Omental fat pad (tissue), 4 donors: ENCODE measurements around the gene UBE2D2. TPM values are rescaled to one million over a fixed set of nuclear protein-coding genes. Genes with fewer than 3 reads are reported as not detected.
A peak's percentile ranks its signal among the peaks of the same experiment; 100 is the strongest.

Source experiments
- ATAC-seq: fragments of 150-250 bp; one replicate; pipeline ENCODE4 v1.9.1; 2016; ENCODE audit warnings: mild to moderate bottlenecking, moderate library complexity; ENCODE audit not compliant: low FRiP score
- DNase-seq: peaks from one replicate; pipeline ENCODE4 v3.0.0-alpha.2; 2019; ENCODE audit warnings: low spot score
- total RNA-seq, 4 donors: library from RNA; depleted of rRNA; stranded (reverse); fragments of >200 nt; gene quantifications; one replicate each; pipeline ENCODE4 v1.1.0, GENCODE V29; 2016
- TF ChIP-seq, protein P1 (sequence below), 3 donors: fragments of 450-650 bp; IDR thresholded peaks; one replicate each; pipeline ENCODE4 v1.5.1; 2016 to 2017; ENCODE audit warnings: antibody characterized with exemption in 3 of 3, mild to moderate bottlenecking in 3 of 3, moderate library complexity in 2 of 3

UBE2D2 gene
- total RNA-seq, 4 donors from 2014 or later: 50.4 to 76.9 (median 70.4) TPM

DNA sequence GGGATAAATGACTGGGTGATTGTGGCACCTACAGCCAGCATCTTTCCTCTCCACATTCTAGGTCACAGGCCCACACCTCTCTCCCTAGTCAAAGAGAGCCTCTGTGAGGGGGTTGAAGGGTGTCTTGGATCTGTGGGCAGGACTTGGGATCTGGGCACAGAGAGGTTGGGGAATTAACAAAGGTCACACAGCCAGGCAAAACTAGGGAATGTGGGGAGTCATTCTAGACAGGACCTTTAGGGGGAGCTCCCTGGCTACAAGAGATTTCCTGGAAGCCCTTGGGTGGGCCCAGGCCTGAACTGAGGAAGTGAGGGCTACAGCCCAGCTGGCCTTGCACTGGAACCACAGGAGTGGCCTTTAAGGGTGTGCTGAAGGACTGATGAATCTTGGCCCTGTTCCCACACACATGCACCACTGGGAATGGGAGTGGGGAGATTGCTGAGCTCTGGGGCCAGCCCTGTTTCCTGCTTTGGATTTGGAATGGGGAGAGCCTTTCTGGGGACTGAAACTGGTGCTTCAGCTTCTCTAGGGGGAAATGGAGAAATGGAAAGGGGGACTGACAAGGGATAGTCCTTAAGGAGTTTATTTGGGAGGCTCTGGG lies 74.6 kb downstream of the UBE2D2 start:
- ATAC-seq: peak; percentile 17
- DNase-seq: no peak
- TF ChIP-seq, protein P1, sequence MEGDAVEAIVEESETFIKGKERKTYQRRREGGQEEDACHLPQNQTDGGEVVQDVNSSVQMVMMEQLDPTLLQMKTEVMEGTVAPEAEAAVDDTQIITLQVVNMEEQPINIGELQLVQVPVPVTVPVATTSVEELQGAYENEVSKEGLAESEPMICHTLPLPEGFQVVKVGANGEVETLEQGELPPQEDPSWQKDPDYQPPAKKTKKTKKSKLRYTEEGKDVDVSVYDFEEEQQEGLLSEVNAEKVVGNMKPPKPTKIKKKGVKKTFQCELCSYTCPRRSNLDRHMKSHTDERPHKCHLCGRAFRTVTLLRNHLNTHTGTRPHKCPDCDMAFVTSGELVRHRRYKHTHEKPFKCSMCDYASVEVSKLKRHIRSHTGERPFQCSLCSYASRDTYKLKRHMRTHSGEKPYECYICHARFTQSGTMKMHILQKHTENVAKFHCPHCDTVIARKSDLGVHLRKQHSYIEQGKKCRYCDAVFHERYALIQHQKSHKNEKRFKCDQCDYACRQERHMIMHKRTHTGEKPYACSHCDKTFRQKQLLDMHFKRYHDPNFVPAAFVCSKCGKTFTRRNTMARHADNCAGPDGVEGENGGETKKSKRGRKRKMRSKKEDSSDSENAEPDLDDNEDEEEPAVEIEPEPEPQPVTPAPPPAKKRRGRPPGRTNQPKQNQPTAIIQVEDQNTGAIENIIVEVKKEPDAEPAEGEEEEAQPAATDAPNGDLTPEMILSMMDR (IDR thresholded peaks at IDR 0.05): peak in 1 of 3 donors; percentile 6

DNA sequence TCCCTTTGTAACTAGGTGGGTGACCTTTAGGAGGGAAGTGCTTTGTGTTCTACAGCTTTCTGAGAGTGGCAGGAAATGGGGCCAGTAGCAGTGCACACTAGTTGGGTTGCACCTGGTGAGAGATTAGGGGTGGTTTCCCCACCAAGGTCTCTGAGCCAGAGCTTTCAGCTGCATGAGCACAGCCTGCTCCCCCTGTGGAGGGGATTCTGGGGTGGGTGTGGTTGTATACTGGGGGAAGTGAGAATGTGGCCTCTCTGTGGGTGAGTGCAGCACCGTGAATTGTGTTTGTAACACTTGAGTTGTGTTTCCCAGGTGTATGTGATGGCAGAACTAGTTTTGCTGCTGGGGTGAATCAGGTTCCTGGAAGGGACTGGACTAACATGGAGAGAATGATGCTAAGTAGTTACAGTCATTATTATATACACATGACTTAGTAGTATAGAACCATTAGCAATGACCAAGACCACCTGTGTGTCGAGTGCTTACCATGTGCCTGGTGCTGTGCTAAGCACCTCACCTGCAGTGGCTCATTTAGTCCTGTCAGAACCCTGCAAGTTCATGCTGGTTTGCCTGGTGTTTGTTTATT lies 75.2 kb downstream of the UBE2D2 start:
- TF ChIP-seq, protein P1 (IDR thresholded peaks at IDR 0.05): no peak
- DNase-seq (no peak), ATAC-seq (no peak)

DNA sequence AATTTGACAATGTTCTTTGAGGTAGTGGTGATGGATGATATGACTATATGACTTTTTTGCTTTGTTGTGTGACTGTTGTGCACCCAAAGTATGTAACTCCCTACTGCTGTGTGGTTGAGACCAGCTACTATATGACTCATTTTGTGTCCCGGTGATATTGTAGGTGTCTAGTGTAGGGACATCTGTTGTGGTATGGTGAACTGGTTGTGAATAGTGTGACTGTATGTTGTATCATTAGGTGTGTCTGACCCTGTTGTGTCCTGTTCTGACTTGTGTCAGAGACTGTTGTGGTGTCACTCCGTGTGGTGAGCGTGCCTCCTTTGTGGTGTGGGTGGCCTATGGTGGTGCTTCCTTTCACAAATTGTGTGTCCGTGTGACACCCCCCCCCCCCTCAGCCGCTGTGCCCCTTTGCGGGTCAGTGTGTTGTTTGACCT lies 75.9 kb downstream of the UBE2D2 start:
- TF ChIP-seq, protein P1 (IDR thresholded peaks at IDR 0.05): no peak
- ATAC-seq: no peak
- no peak for DNase-seq

- TF ChIP-seq, protein P1 (IDR thresholded peaks at IDR 0.05): no peak
- peak; percentile 78 for ATAC-seq
- no peak for DNase-seq
Observed at GRCh38 chr5:139637438-139638089, 76.4 kb downstream of the UBE2D2 start.

GRCh38 chr5:139638090-139638735 lies 77.1 kb downstream of the UBE2D2 start:
- TF ChIP-seq, protein P1 (IDR thresholded peaks at IDR 0.05): no peak
- peak; percentile 55 for ATAC-seq
- DNase-seq: no peak

DNA sequence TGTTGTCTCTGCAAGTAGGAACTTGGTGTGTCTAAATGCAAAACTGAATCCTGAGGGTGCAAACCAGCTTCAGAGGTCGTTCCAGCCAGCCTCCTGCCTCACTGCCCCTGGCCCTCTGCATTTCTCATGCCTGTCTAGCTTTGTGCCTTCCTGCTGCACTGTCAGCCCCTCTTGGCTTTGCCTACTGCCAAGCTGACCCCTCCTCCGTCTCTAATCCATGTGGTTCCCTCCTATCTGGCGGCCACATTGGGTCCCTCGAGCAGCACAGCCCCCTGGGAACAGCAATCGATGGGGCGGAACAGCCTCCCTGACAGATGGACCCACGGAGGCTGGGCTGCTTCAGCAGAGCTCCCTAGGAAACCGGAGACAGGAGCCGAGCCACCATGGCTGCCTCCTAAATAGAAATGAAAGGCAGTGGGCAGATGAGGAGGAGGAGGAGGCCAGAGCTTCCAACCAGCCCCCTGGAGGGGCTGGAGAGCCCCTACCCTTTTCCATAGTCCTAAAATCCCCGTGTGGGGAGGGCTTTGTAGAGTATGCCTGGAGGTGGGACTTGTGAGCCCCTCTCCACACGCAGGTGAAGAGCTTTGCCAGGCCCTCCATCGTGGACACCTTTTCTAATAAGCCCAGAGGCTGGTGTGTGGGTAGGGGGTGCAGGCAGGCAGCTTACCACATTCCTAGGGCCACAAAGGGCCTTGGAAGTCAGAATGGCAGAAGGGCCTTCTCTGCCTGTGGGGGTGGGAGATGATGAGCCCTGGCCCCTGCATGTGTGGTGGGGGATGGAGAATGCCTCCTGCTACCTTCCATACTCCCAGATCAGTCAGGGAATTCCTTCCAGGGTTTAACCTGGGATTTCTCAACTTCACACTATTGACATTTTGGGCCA lies 77.8 kb downstream of the UBE2D2 start:
- TF ChIP-seq, protein P1 (IDR thresholded peaks at IDR 0.05): no peak
- DNase-seq: no peak
- ATAC-seq: no peak
